ENCODE results near the gene KLK15.

The KLK15 gene

DNA sequence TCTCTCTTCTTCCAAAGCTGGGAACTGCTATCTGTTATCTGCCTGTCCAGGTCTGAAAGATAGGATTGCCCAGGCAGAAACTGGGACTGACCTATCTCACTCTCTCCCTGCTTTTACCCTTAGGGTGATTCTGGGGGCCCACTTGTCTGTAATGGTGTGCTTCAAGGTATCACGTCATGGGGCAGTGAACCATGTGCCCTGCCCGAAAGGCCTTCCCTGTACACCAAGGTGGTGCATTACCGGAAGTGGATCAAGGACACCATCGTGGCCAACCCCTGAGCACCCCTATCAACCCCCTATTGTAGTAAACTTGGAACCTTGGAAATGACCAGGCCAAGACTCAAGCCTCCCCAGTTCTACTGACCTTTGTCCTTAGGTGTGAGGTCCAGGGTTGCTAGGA, 26.5 kb upstream of the KLK15 start:
- ATAC-seq (ENCODE audit: low read depth) (no peak), DNase-seq (ENCODE audit: low spot score in 2 of 2) (no peak)
- Mint-ChIP-seq H3K27ac (no peak overlapping the region), H3K27me3 (peaks cover 33% of the 10 kb centered on the region), H3K4me3 (no peak overlapping the region), H3K36me3 (peaks cover 5% of the 10 kb centered on the region), H3K4me1 (peaks cover 7% of the 10 kb centered on the region), H3K9me3 (peaks cover 7% of the 10 kb centered on the region)

DNA sequence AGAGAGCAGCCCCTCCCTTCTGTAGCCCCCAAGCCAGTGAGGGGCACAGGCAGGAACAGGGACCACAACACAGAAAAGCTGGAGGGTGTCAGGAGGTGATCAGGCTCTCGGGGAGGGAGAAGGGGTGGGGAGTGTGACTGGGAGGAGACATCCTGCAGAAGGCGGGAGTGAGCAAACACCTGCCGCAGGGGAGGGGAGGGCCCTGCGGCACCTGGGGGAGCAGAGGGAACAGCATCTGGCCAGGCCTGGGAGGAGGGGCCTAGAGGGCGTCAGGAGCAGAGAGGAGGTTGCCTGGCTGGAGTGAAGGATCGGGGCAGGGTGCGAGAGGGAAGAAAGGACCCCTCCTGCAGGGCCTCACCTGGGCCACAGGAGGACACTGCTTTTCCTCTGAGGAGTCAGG, 25.5 kb upstream of the KLK15 start:
- Mint-ChIP-seq H3K4me3 (no peak overlapping the region), H3K27me3 (peaks cover 38% of the 10 kb centered on the region), H3K27ac (no peak overlapping the region), H3K9me3 (peaks cover 7% of the 10 kb centered on the region), H3K4me1 (peaks cover 7% of the 10 kb centered on the region), H3K36me3 (peaks cover 5% of the 10 kb centered on the region)
- DNase-seq (ENCODE audit: low spot score in 2 of 2) (no peak), ATAC-seq (ENCODE audit: low read depth) (no peak)

DNA sequence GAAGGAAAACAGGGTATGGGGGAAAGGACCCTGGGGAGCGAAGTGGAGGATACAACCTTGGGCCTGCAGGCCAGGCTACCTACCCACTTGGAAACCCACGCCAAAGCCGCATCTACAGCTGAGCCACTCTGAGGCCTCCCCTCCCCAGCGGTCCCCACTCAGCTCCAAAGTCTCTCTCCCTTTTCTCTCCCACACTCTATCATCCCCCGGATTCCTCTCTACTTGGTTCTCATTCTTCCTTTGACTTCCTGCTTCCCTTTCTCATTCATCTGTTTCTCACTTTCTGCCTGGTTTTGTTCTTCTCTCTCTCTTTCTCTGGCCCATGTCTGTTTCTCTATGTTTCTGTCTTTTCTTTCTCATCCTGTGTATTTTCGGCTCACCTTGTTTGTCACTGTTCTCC, 24.0 kb upstream of the KLK15 start:
- Mint-ChIP-seq H3K9me3 (peaks cover 7% of the 10 kb centered on the region), H3K4me1 (peaks cover 8% of the 10 kb centered on the region)
- DNase-seq (ENCODE audit: low spot score in 2 of 2), result no peak

DNA sequence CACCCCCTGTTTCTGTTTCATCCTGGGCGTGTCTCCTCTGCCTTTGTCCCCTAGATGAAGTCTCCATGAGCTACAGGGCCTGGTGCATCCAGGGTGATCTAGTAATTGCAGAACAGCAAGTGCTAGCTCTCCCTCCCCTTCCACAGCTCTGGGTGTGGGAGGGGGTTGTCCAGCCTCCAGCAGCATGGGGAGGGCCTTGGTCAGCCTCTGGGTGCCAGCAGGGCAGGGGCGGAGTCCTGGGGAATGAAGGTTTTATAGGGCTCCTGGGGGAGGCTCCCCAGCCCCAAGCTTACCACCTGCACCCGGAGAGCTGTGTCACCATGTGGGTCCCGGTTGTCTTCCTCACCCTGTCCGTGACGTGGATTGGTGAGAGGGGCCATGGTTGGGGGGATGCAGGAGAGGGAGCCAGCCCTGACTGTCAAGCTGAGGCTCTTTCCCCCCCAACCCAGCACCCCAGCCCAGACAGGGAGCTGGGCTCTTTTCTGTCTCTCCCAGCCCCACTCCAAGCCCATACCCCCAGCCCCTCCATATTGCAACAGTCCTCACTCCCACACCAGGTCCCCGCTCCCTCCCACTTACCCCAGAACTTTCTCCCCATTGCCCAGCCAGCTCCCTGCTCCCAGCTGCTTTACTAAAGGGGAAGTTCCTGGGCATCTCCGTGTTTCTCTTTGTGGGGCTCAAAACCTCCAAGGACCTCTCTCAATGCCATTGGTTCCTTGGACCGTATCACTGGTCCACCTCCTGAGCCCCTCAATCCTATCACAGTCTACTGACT, 21.4 kb upstream of the KLK15 start, which contains the start of gene KLK3:
KLK3 (plus strand) TSS at position 280 of the 775 bp plus-strand sequence; CDS start at position 321, 41 bp downstream.
- H3K4me3 Mint-ChIP-seq, result no peak within 1 kb of the TSS
- ATAC-seq (ENCODE audit: low read depth) (no peak), DNase-seq (ENCODE audit: low spot score in 2 of 2) (no peak)
- peaks cover 2% of the 10 kb centered on the region for H3K9me3 Mint-ChIP-seq
- H3K4me1 Mint-ChIP-seq, result peaks cover 12% of the 10 kb centered on the region
- peaks cover 5% of the 10 kb centered on the region for H3K36me3 Mint-ChIP-seq
- peaks cover 38% of the 10 kb centered on the region for H3K27me3 Mint-ChIP-seq
- no peak within 1 kb of the TSS for H3K27ac Mint-ChIP-seq

More for the DNA sequence above, 24.0 kb upstream of the KLK15 start:
- H3K4me3 Mint-ChIP-seq, result no peak overlapping the region
- peaks cover 5% of the 10 kb centered on the region for H3K36me3 Mint-ChIP-seq
- no peak overlapping the region for H3K27ac Mint-ChIP-seq
- ATAC-seq (ENCODE audit: low read depth), result no peak
- H3K27me3 Mint-ChIP-seq, result peaks cover 39% of the 10 kb centered on the region

DNA sequence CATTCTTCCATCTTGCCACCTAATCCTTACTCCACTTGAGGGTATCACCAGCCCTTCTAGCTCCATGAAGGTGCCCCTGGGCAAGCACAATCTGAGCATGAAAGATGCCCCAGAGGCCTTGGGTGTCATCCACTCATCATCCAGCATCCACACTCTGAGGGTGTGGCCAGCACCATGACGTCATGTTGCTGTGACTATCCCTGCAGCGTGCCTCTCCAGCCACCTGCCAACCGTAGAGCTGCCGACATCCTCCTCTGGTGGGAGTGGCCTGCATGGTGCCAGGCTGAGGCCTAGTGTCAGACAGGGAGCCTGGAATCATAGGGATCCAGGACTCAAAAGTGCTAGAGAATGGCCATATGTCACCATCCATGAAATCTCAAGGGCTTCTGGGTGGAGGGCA, 18.2 kb upstream of the KLK15 start:
- Mint-ChIP-seq H3K27ac (no peak overlapping the region), H3K4me1 (peaks cover 5% of the 10 kb centered on the region), H3K27me3 (peaks cover 33% of the 10 kb centered on the region), H3K9me3 (peaks cover 2% of the 10 kb centered on the region), H3K36me3 (no peaks in the 10 kb centered on the region), H3K4me3 (no peak overlapping the region)
- DNase-seq (ENCODE audit: low spot score in 2 of 2), result no peak
- no peak for ATAC-seq (ENCODE audit: low read depth)

- ATAC-seq (ENCODE audit: low read depth) (no peak), DNase-seq (ENCODE audit: low spot score in 2 of 2) (no peak)
- no peaks in the 10 kb centered on the region for H3K36me3 Mint-ChIP-seq
- peaks cover 5% of the 10 kb centered on the region for H3K4me1 Mint-ChIP-seq
- H3K9me3 Mint-ChIP-seq, result peaks cover 2% of the 10 kb centered on the region
- no peak overlapping the region for H3K4me3 Mint-ChIP-seq
- H3K27me3 Mint-ChIP-seq, result peaks cover 27% of the 10 kb centered on the region
- H3K27ac Mint-ChIP-seq, result no peak overlapping the region
These were observed 17.4 kb upstream of the KLK15 start for GRCh38 chr19:50850738-50851137.

DNA sequence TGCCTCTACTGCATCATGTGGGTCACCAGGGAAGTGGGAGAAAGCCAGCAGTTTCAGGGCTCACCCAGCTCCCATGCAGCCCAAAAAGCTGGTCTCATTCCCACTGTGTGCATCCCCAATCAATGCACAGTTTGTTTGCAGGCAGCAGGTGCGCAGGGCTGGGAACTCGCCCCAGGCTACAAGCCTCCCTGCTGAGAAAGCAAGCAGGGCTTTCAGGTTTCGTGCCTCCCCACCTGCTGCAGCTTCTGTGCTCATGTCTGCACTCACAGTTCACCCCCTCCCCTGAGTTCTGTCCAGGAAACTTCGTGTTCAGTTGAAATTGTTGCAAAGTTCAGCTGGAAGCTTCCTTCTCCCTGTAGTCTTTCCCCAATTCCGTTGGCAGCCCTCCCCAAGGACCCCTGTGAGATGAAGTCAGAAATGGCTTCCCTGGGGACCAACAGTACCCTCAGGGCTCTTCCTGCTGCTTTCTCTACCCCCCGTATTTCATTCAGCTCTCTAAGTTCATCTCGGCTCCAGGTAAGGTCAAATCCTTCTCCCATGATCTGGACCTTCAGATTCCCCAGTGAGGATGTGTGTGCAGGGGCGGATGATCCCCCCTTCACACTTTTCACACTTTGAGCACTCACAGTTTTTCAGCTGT, 11.0 kb upstream of the KLK15 start:
- peaks cover 13% of the 10 kb centered on the region for H3K9me3 Mint-ChIP-seq
- no peak for ATAC-seq (ENCODE audit: low read depth)

GRCh38 chr19:50843701-50844221, 10.4 kb upstream of the KLK15 start:
- DNase-seq (ENCODE audit: low spot score in 2 of 2) (no peak), ATAC-seq (ENCODE audit: low read depth) (no peak)
- peaks cover 5% of the 10 kb centered on the region for H3K36me3 Mint-ChIP-seq
- no peak overlapping the region for H3K27ac Mint-ChIP-seq
- no peaks in the 10 kb centered on the region for H3K4me1 Mint-ChIP-seq
- H3K27me3 Mint-ChIP-seq, result peaks cover 4% of the 10 kb centered on the region
- peaks cover 13% of the 10 kb centered on the region for H3K9me3 Mint-ChIP-seq
- no peak overlapping the region for H3K4me3 Mint-ChIP-seq

More for the DNA sequence above, 11.0 kb upstream of the KLK15 start:
- DNase-seq (ENCODE audit: low spot score in 2 of 2), result no peak
- Mint-ChIP-seq H3K4me1 (no peaks in the 10 kb centered on the region), H3K27ac (no peak overlapping the region), H3K36me3 (peaks cover 5% of the 10 kb centered on the region), H3K27me3 (peaks cover 6% of the 10 kb centered on the region), H3K4me3 (no peak overlapping the region)

- DNase-seq (ENCODE audit: low spot score in 2 of 2), result no peak
- H3K9me3 Mint-ChIP-seq, result peaks cover 13% of the 10 kb centered on the region
- H3K36me3 Mint-ChIP-seq, result peaks cover 5% of the 10 kb centered on the region
- peaks cover 4% of the 10 kb centered on the region for H3K27me3 Mint-ChIP-seq
- H3K27ac Mint-ChIP-seq, result no peak overlapping the region
- H3K4me3 Mint-ChIP-seq, result no peak overlapping the region
- ATAC-seq (ENCODE audit: low read depth), result no peak
- peaks cover 2% of the 10 kb centered on the region for H3K4me1 Mint-ChIP-seq
These were observed 9.8 kb upstream of the KLK15 start for GRCh38 chr19:50843205-50843604.

GRCh38 chr19:50842130-50842529, 8.8 kb upstream of the KLK15 start:
- Mint-ChIP-seq H3K27me3 (peaks cover 7% of the 10 kb centered on the region), H3K4me1 (peaks cover 5% of the 10 kb centered on the region), H3K9me3 (peaks cover 13% of the 10 kb centered on the region), H3K36me3 (peaks cover 5% of the 10 kb centered on the region), H3K4me3 (no peak overlapping the region), H3K27ac (no peak overlapping the region)
- ATAC-seq (ENCODE audit: low read depth) (no peak), DNase-seq (ENCODE audit: low spot score in 2 of 2) (no peak)

DNA sequence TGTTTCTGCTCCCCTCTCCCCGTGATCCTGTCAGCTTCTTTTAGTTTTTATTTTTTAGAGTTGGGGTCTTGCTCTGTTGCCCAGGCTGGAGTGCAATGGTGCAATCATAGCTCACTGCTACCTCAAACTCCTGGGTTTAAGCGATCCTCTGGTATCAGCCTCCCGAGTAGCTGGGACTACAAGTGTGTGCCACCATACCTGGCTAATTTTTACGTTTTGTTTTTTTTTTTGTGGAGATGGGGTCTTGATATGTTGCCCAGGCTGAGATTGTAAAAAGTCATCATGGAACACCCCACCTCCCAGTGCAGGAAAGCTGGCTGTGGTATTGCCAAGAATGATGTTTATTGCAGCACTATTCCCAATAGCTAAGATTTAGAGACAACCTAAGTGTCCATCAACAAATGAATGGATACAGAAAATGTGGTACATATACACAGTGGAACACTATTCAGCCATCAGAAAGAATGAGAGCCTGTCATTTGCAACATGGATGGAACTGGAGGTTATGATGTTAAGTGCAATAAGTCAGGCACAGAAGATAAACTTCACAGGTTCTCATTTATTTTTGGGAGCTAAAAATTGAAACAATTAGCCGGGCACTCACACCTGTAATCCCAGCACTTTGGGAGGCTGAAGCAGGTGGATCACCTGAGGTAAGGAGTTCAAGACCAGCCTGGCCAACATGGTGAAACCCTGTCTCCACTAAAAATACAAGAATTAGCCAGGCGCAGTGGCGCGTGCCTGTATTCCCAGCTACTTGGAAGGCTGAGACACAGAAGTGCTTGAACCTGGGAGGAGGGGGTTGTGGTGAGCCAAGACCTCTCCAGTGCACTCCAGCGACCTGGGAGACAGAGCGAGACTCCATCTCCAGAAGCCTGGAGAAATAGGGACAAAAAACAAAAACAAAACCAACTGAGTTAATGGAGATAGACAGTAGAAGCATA, 6.6 kb upstream of the KLK15 start:
- Mint-ChIP-seq H3K4me3 (no peak overlapping the region), H3K4me1 (peaks cover 17% of the 10 kb centered on the region), H3K36me3 (peaks cover 5% of the 10 kb centered on the region), H3K9me3 (peaks cover 11% of the 10 kb centered on the region), H3K27ac (no peak overlapping the region), H3K27me3 (peaks cover 14% of the 10 kb centered on the region)
- no peak for DNase-seq (ENCODE audit: low spot score in 2 of 2)
- no peak for ATAC-seq (ENCODE audit: low read depth)

DNA sequence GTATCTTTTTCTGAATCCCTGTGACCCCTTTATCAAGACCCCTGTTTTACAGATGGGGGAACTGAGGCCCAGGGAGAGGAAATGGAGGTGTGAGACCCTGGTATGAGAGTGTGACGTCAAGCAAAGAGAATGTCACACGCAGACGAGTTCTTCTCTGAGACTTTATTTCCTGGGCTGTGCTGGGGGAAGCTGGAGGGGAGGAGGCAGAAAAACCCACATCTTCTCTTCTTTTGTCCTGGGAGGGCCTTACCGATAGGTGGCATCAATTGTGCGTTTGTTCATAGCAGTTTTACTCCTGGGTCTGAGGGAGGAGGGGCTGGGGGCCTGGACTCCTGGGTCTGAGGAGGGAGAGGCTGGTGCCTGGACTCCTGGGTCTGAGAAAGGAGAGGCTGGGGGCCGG, 4.9 kb upstream of the KLK15 start:
- peak overlapping the region; percentile 84 for H3K27ac Mint-ChIP-seq
- H3K4me1 Mint-ChIP-seq, result peaks cover 17% of the 10 kb centered on the region
- no peak overlapping the region for H3K4me3 Mint-ChIP-seq
- ATAC-seq (ENCODE audit: low read depth) (peak; percentile 39), DNase-seq (ENCODE audit: low spot score in 2 of 2) (no peak)
- peaks cover 14% of the 10 kb centered on the region for H3K27me3 Mint-ChIP-seq
- H3K36me3 Mint-ChIP-seq, result peaks cover 3% of the 10 kb centered on the region
- H3K9me3 Mint-ChIP-seq, result peaks cover 5% of the 10 kb centered on the region

DNA sequence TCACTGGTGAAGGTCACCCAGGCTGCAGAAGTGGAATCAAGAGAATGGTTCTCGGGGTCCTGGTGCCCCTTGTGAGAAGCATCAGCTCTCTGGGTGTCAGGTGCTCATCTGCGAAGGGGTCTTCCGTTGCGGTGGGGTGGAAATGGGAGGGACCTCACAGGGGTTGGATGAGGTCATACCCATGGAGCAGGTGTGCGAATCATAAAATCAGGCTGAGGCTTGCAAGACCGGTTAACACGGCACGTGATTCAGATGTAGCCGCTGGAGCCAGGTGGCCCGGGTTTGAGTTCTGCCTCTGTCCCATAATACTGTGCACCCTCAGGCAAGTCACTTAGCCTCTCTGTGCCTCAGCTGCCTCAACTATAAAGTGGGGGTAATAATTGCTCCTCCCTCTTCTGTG, 3.9 kb upstream of the KLK15 start:
- peaks cover 2% of the 10 kb centered on the region for H3K9me3 Mint-ChIP-seq
- H3K4me3 Mint-ChIP-seq, result peak overlapping the region; percentile 88
- peaks cover 17% of the 10 kb centered on the region for H3K4me1 Mint-ChIP-seq
- H3K27me3 Mint-ChIP-seq, result peaks cover 16% of the 10 kb centered on the region
- peaks cover 2% of the 10 kb centered on the region for H3K36me3 Mint-ChIP-seq
- no peak for ATAC-seq (ENCODE audit: low read depth)
- H3K27ac Mint-ChIP-seq, result peak overlapping the region; percentile 80
- DNase-seq (ENCODE audit: low spot score in 2 of 2), result no peak

All from memory B cell (primary cell).